HK-2 (cell line): Measurements from ENCODE around the gene ZNF195.
"Not testable (repeated sequence)": the region's sequence is repeated elsewhere in the genome, so short reads cannot be mapped to it uniquely, and the experiment has no call there.

Experiments used
- DNase-seq: peaks from one replicate; pipeline ENCODE4 v3.0.0-alpha.2; 2018; ENCODE audit not compliant: unreplicated experiment

ZNF195 gene

DNA sequence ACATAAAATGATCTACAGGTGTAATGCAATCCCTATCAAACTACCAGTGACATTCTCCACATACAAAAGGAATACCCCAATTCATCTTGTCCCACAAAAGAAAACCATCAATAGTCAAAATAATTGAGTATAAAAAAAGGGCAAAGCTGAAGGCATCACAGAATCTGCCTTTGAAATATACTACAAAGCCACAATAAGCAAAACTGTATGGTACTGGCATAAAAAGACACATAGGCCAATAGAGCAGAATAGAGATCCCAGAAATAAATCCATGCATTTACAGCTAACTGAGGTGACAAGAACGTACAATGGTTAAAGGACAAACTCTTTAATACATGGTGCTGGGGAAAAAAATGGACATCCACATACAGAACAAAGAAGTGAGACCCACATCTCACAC lies 31.8 kb downstream of the ZNF195 start:
- DNase-seq = no peak

DNA sequence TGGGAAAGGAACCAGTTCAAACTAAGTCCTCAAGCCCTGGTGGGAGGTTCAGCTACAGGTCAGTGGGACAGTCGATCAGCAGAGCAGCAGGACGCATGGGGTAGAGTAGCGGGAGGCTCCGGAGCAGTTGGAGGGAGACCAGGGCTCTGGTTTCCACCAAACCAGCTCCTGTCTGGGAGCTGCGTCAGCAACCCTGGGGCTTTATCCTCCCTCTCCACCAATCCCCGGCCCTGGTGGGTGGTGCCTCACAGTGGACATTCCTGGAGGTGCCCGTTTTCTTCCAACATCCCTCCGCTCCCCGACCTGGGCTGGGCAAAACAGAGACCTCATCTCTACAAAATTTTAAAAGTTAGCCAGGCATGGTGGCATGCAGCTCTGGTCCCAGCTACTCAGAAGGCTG lies 32.4 kb downstream of the ZNF195 start:
- no peak for DNase-seq

GRCh38 chr11:3345736-3346135 lies 33.2 kb downstream of the ZNF195 start:
- DNase-seq = no peak

- DNase-seq = no peak
These were observed 34.4 kb downstream of the ZNF195 start for GRCh38 chr11:3344327-3345174.

- no peak for DNase-seq
These were observed 36.2 kb downstream of the ZNF195 start for GRCh38 chr11:3342709-3343108.

GRCh38 chr11:3341298-3341697 lies 37.6 kb downstream of the ZNF195 start:
- no peak for DNase-seq

GRCh38 chr11:3340025-3340424 lies 38.9 kb downstream of the ZNF195 start:
- DNase-seq = no peak

DNA sequence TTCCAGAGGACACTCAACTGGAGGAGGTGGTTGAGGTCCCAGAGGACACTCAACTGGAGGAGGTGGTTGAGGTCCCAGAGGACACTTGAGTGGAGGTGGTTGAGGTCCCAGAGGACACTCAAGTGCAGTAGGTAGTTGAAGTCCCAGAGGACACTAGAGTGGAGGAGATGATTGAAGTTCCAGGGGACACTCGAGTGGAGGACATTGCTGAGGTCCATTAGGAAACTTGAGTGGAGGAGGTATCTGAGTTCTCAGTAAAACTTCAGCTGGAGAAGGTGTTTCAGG lies 39.7 kb downstream of the ZNF195 start:
- DNase-seq = no peak

DNA sequence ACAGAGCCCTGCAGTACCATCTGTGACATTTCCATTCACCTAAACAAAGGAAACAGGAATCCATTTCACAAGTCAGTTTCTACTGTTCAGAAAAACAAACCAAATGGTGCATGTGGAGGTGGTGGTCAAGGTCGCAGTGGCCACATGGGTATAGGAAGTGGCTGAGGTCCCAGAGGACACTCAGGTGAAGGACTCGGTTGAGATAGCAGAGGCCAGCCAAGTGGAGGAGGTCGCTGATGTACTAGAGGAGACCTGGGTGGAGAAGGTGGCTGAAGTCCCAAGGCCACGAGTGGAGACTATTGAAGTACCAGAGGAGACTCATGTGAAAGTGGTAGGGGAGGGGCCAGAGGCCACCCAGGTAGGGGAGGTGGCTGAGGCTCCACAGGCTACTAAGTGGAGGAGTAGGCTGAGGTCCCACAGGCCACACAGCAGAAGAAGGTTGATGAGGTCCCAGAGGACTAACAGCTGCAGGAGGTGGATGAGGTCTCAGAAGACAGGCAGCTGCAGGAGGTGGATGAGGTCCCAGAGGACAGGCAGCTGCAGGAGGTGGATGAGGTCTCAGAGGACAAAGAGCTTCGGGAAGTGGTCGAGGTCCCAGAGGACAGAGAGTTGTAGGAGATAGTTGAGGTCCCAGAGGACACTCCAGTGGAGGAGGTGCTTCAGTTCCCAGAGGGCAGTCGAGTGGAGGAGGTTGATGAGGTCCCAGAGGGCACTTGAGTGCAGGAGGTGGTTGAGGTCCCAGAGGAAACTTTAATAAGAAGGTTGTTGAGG lies 40.2 kb downstream of the ZNF195 start:
- DNase-seq = no peak

DNA sequence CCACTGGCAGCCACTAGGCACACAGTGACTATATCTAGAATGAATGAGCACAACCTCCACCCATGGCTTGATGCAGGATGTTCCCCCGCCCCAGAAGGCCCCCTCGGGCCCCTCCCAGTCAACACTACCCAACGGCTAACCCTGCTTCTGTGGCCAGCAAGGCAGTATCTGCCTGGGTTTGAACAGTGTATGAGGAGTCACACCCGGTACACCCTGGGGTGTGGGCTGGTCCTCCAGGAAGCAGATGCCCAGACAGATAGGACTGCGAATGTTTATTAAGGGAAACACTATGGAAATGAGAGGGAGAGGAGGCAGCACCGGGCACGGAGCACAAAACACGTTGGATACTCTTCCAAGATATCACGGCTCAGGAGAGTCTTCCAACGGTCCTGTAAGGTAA lies 42.5 kb downstream of the ZNF195 start:
- DNase-seq = not testable (repeated sequence)

GRCh38 chr11:3333157-3333556 lies 45.8 kb downstream of the ZNF195 start:
- not testable (repeated sequence) for DNase-seq

DNA sequence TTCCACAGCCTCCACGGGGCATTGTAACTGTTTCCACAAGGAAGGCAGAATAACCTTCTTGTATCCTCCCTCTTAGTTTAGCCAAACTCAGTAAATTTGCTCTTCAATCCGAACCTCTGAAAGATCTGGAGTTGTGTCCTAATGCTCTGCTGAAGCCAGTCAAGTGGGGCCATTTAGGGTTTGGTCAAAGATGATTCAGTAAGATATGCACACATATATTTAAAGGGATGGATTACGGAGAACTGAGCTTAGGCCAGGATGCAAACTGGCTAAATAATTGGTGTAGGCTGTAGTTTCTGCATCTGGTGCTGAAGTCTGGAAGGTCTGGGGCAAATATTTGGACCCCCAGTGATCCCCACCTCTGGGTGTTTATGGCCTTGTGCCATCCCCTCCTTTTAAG lies 47.9 kb downstream of the ZNF195 start:
- DNase-seq = not testable (repeated sequence)

DNA sequence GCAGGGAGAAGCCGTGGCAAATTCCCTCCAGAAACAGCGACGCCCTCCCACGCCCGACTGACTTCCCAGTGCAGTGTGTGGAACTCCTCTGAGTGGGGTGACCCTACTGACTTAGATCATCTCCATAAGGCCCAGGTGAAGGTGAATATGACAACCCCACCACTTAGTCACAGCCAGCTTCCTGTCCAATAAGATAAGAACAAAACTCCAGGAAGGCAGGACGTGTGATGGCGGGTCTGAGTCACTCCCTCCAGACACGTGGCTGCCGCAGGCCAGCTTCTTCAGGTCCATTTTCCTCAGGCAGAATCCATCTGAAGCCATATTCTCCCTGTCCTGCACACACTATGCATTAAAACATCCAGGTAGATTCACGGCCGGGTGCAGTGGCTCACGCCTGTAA lies 48.9 kb downstream of the ZNF195 start:
- DNase-seq = not testable (repeated sequence)

DNA sequence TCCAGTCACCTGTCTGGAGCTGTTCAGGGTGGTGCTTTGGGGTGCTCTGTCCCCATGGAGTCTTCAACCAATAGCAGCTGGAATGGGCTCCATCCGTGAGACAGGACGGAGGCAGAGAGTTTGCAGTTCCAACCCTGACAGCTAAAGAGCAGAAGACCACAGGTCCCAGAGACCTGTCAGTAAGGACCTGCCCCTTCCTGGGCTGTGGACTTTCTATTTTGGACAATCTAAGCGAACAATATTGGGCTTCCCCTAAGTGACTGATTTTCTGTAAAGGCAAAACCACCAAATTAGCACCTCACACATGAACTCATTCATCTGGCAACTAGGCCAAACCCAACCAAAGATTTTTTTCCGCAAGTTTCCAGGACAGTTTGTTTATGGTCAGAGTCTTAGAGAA lies 50.4 kb downstream of the ZNF195 start:
- DNase-seq = not testable (repeated sequence)

DNA sequence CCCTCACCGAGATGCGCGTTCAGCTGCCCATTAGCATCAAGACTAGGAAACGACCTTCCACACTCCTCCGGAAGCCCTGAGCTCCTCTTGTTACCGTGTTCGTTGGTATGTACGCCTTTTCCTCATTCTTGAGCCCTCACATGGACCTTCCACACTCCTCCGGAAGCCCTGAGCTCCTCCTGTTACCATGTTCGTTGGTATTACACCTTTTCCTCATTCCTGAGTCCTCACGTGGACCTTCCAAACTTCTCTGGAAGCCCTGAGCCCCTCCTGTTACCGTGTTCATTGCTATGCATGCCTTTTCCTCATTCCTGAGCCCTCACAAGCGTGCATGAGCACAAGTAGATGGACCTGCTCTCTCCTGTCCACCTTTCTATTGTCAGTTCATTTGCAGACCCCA lies 52.5 kb downstream of the ZNF195 start:
- not testable (repeated sequence) for DNase-seq

- not testable (repeated sequence) for DNase-seq
These were observed 54.2 kb downstream of the ZNF195 start for GRCh38 chr11:3324724-3325123.
